ENCODE data around the gene SERGEF.

Gene SERGEF

GRCh38 chr11:18010977-18011586, 1.8 kb downstream of the SERGEF start:
- peak overlapping the region; percentile 91 for H3K4me2 ChIP-seq (ENCODE audit: low read length)
- TF ChIP-seq EZH2phosphoT487 (IDR thresholded peaks at IDR 0.05; ENCODE audit: borderline replicate concordance, low read length) (no peak), CTCF (IDR thresholded peaks at IDR 0.05; ENCODE audit: low read depth, low read length, poor library complexity, severe bottlenecking) (no peak)
- H4K20me1 ChIP-seq (ENCODE audit: control insufficient read depth, insufficient read depth, low read depth, low read length): no peaks in the 10 kb centered on the region
- peaks cover 7% of the 10 kb centered on the region; the same call in 1 of the 2 replicates for H3K36me3 ChIP-seq (ENCODE audit: control insufficient read depth, low read length)
- no peaks in the 10 kb centered on the region for H3K9me2 ChIP-seq (replicated peaks; ENCODE audit: control insufficient read depth, low read length)
- H3K9me3 ChIP-seq (ENCODE audit: control insufficient read depth, insufficient read depth, low read length): no peaks in the 10 kb centered on the region
- H3K4me1 ChIP-seq (ENCODE audit: control insufficient read depth, low read length): peaks cover 32% of the 10 kb centered on the region
- H3K79me2 ChIP-seq (ENCODE audit: control insufficient read depth, low read length): peaks cover 32% of the 10 kb centered on the region
- H3K27me3 ChIP-seq (ENCODE audit: control insufficient read depth, low read length): no peaks in the 10 kb centered on the region
- no peaks in the 10 kb centered on the region for H3F3A ChIP-seq (ENCODE audit: control insufficient read depth, insufficient read depth)
- peak overlapping the region; percentile 78 for H3K4me3 ChIP-seq (ENCODE audit: low read length)
- H3K27ac ChIP-seq (ENCODE audit: low read depth, low read length): no peak overlapping the region

GRCh38 chr11:18010121-18010670, 2.7 kb downstream of the SERGEF start:
- Histone ChIP-seq H3K4me2 (ENCODE audit: low read length) (peak overlapping the region; percentile 91), H4K20me1 (ENCODE audit: control insufficient read depth, insufficient read depth, low read depth, low read length) (no peaks in the 10 kb centered on the region), H3F3A (ENCODE audit: control insufficient read depth, insufficient read depth) (no peaks in the 10 kb centered on the region), H3K27me3 (ENCODE audit: control insufficient read depth, low read length) (no peaks in the 10 kb centered on the region), H3K9me2 (replicated peaks; ENCODE audit: control insufficient read depth, low read length) (no peaks in the 10 kb centered on the region), H3K4me3 (ENCODE audit: low read length) (no peak overlapping the region), H3K79me2 (ENCODE audit: control insufficient read depth, low read length) (peaks cover 32% of the 10 kb centered on the region), H3K36me3 (ENCODE audit: control insufficient read depth, low read length) (peaks cover 15% of the 10 kb centered on the region), H3K27ac (ENCODE audit: low read depth, low read length) (no peak overlapping the region), H3K4me1 (ENCODE audit: control insufficient read depth, low read length) (peaks cover 32% of the 10 kb centered on the region), H3K9me3 (ENCODE audit: control insufficient read depth, insufficient read depth, low read length) (no peaks in the 10 kb centered on the region)
- TF ChIP-seq EZH2phosphoT487 (IDR thresholded peaks at IDR 0.05; ENCODE audit: borderline replicate concordance, low read length) (no peak), CTCF (IDR thresholded peaks at IDR 0.05; ENCODE audit: low read depth, low read length, poor library complexity, severe bottlenecking) (peak; percentile 22)

GRCh38 chr11:18005376-18006129, 7.3 kb downstream of the SERGEF start:
- H3K4me1 ChIP-seq (ENCODE audit: control insufficient read depth, low read length): peaks cover 1% of the 10 kb centered on the region
- H3K27me3 ChIP-seq (ENCODE audit: control insufficient read depth, low read length): no peaks in the 10 kb centered on the region
- no peak overlapping the region for H3K4me2 ChIP-seq (ENCODE audit: low read length)
- no peaks in the 10 kb centered on the region for H3K9me3 ChIP-seq (ENCODE audit: control insufficient read depth, insufficient read depth, low read length)
- no peaks in the 10 kb centered on the region for H3K9me2 ChIP-seq (replicated peaks; ENCODE audit: control insufficient read depth, low read length)
- H3K79me2 ChIP-seq (ENCODE audit: control insufficient read depth, low read length): peaks cover 10% of the 10 kb centered on the region
- H3K27ac ChIP-seq (ENCODE audit: low read depth, low read length): no peak overlapping the region
- no peaks in the 10 kb centered on the region for H4K20me1 ChIP-seq (ENCODE audit: control insufficient read depth, insufficient read depth, low read depth, low read length)
- H3F3A ChIP-seq (ENCODE audit: control insufficient read depth, insufficient read depth): no peaks in the 10 kb centered on the region
- H3K4me3 ChIP-seq (ENCODE audit: low read length): no peak overlapping the region
- no peak for TF ChIP-seq CTCF (IDR thresholded peaks at IDR 0.05; ENCODE audit: low read depth, low read length, poor library complexity, severe bottlenecking)
- no peak for TF ChIP-seq EZH2phosphoT487 (IDR thresholded peaks at IDR 0.05; ENCODE audit: borderline replicate concordance, low read length)
- H3K36me3 ChIP-seq (ENCODE audit: control insufficient read depth, low read length): peaks cover 49% of the 10 kb centered on the region
